HG02588 (cell line): ENCODE measurements around the gene MRPS11.
"Not testable (repeated sequence)": the region's sequence is repeated elsewhere in the genome, so short reads cannot be mapped to it uniquely, and the experiment has no call there.

Experiments used
- ATAC-seq: cut with Tn5 transposase; IDR thresholded peaks from one replicate; pipeline ENCODE4 v1.9.1; 2021; ENCODE audit warnings: mild to moderate bottlenecking, moderate library complexity; ENCODE audit not compliant: unreplicated experiment

MRPS11 gene

GRCh38 chr15:88467073-88467934 is at the start of gene MRPS11, which contains the start of gene MRPL46:
TSS of gene MRPS11 (plus strand) at chr15:88467708. CDS start at chr15:88467718, 10 bp downstream.
TSS of gene MRPL46 (minus strand) at chr15:88467388. CDS start at chr15:88467377, 11 bp downstream.
- peak; percentile 89 for ATAC-seq

DNA sequence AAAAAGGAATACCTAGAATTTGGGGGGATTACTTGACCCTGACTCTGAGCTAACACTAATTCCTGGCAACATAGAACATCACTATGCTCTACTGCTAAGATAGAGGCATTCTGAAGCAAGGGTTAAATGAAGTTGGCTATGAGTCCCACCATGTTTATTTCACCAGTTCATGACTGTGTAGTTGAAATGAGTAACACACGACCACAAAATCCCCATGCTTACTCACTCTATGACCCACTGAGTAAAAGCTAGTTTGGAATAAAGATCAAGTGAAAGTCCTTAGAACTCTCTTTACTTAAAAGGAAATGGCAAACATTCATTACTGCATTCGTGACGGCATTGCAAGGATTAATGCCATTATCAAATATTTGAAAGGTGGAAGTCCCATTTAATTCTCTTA is 47.7 kb upstream of the MRPS11 start:
- ATAC-seq, result no peak

- ATAC-seq, result no peak
Measured at GRCh38 chr15:88423331-88423730, 44.2 kb upstream of the MRPS11 start.

DNA sequence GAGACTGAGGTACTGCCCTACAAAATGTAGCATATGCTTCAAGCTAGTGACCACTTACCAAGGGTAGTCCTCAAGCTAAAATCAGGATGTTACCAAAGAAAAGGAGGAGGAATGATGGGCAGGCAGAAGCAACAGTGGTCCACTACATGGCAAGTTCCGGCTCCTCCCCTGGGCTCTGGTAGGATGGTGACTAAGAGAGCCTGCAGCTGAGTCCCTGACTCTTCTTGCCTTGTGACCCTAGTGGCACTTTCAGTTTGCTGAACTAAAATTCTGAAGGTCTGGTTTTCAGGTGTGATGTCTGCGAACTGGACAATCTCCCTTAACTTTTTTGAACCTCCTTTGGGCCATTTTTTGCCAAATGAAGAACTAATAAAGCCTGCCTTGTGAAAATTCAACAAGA is 41.2 kb upstream of the MRPS11 start:
- no peak for ATAC-seq

DNA sequence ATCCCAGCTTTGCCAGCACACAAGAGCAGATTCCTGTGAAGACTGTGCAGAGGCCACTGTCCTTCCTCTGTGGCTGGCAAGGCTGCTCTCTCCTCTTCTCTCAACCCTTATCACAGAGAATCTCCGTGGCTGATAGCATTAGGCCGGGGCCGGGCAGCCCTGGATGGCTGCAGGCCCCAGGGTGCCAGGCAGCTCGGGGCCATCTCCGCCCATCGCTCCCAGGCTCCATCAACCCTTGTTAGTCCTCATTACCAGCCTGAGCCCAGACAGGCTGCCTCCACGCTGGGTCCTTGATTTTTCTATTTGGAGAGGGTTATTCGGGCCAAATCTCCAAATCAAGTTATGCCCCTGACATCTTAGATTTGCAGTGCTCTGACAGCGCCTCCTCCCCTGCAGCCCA is 39.5 kb upstream of the MRPS11 start:
- no peak for ATAC-seq

- ATAC-seq, result no peak
Measured at GRCh38 chr15:88428805-88429605, 38.5 kb upstream of the MRPS11 start.

DNA sequence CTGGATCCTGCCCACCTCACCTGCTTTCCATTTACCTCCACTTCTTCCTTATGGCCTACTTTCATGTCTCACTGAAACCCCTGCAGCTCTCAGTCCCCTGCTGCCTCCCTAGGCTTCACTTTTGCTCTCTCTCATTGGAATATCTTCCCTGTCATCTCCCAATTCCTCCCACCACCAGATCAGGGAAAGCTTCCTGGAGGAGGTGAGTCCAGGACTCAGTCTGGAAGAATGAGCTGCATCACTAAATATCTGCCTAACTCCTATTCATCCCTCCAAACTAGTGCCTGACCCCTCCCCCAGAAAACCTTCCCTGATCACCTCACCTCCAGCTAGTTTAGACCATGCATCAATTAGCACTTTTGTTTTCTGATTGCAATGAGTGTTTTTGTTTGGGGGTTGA is 37.5 kb upstream of the MRPS11 start:
- no peak for ATAC-seq

DNA sequence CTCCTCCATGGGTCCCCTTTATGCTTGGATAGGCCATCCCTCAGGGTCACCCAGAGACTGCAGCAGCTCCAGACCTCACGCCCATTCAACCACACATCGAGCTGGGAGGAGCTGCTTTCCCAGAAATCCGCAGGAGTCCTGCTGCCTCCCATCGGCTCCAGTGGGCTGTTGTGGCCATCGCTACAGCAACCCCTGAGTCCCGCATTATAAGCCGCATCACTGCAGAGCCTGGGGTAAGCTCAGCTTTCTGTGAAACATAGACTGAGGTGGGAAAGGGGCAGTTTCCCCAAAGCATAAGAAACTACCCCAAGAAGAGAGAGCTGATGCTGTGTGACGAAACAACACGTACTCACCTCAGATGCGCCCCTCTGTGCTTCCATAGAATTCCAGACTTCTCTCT is 36.1 kb upstream of the MRPS11 start:
- ATAC-seq, result no peak

- ATAC-seq, result no peak
Measured at GRCh38 chr15:88433046-88433685, 34.3 kb upstream of the MRPS11 start.

GRCh38 chr15:88434106-88434505 is 33.4 kb upstream of the MRPS11 start:
- ATAC-seq, result not testable (repeated sequence)

GRCh38 chr15:88438181-88438580 is 29.3 kb upstream of the MRPS11 start:
- ATAC-seq, result no peak

GRCh38 chr15:88440021-88440420 is 27.5 kb upstream of the MRPS11 start:
- ATAC-seq, result no peak

- ATAC-seq, result no peak
Measured at GRCh38 chr15:88441076-88441730, 26.3 kb upstream of the MRPS11 start.

GRCh38 chr15:88447206-88447605 is 20.3 kb upstream of the MRPS11 start:
- ATAC-seq, result no peak

GRCh38 chr15:88447741-88448140 is 19.8 kb upstream of the MRPS11 start:
- ATAC-seq, result no peak

- ATAC-seq, result no peak
Measured at GRCh38 chr15:88448991-88449461, 18.5 kb upstream of the MRPS11 start.

DNA sequence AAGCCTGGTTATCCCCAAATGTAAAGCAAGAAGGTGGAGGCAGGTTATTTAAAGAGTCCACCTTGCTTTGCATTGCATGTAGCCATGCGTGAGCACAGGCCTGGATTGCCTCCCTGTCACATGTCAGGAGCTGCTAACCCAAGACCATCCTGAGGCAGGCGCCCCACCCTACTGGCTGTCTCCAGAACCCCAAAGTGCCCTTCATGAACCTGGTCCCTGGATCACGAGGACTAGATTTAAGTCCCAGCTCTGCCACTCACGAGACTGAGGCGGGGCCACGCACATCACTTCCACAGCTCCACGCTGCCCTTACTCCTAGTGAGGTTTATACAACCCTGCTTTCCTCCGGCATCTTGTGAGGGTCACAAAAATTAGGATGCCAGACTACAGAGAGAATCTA is 17.9 kb upstream of the MRPS11 start:
- ATAC-seq, result no peak

GRCh38 chr15:88450125-88450798 is 17.2 kb upstream of the MRPS11 start:
- ATAC-seq, result no peak

GRCh38 chr15:88453651-88454050 is 13.9 kb upstream of the MRPS11 start:
- no peak for ATAC-seq

DNA sequence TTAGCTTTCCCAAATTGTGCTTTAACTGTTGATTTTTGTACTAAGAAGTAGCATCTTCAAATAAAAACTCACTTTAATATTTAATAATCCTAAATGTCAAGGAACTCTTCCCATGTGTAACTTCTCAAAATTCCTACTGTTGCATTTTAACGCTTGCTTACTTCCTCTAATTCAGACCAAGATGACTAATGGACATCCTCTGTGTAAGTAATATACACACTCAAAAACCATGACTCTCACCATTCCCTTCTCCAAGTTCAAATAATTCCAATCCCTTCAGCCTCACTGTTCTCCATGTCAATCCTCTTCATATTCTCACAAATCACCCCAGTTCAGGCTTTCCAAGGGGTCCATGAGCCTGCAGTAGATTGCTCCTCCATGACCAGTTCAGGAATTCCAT is 13.3 kb upstream of the MRPS11 start:
- no peak for ATAC-seq
